Psoas muscle (tissue), 8 donors: Measurements from ENCODE around the gene NSL1. TPM values are rescaled to one million over a fixed set of nuclear protein-coding genes. Genes with fewer than 3 reads are reported as not detected.

Experiments
- ATAC-seq, 4 donors: fragments of 200-7000 bp; cut with Tn5 transposase; one replicate each; pipeline ENCODE4 v1.9.1; 2020; ENCODE audit warnings: moderate library complexity in 3 of 4, mild to moderate bottlenecking in 2 of 4
- DNase-seq, 2 donors: peaks; one replicate each; pipeline ENCODE4 v3.0.0-alpha.2; 2020
- H3K27ac ChIP-seq: fragments of 200-600 bp; one replicate; pipeline ENCODE4 v1.8.0; 2022
- H3K27me3 ChIP-seq, 3 donors: fragments of 200-600 bp in 1 of 3; one replicate each; pipeline versions ENCODE4 v1.6.1 to v1.8.0; 2013 to 2022; ENCODE audit warnings: low read length in 2 of 3, mild to moderate bottlenecking in 2 of 3, moderate library complexity in 1 of 3; ENCODE audit not compliant: insufficient read depth in 3 of 3
- H3K36me3 ChIP-seq, 2 donors: fragments of 200-600 bp in 1 of 2; one replicate each; pipeline versions ENCODE4 v1.6.1 to v1.8.0; 2013 to 2022; ENCODE audit warnings: low read depth in 1 of 2, mild to moderate bottlenecking in 1 of 2, moderate library complexity in 1 of 2; ENCODE audit not compliant: insufficient read depth in 1 of 2
- H3K4me1 ChIP-seq: fragments of 200-600 bp; one replicate; pipeline ENCODE4 v1.8.0; 2022
- H3K4me3 ChIP-seq: fragments of 200-600 bp; one replicate; pipeline ENCODE4 v1.8.0; 2022; ENCODE audit warnings: mild to moderate bottlenecking
- H3K9me3 ChIP-seq: fragments of 200-600 bp; one replicate; pipeline ENCODE4 v1.8.0; 2022
- WGBS, 3 donors: extraction: QIAGEN DNeasy Blood & Tissue Kit; methylation state at CpG; one replicate each; pipeline versions ENCODE4 v1.1.6 to v1.1.7; 2013; 5-methylcytosine and 5-hydroxymethylcytosine counted together
- intact Hi-C, 2 donors: fragments of 100-400 bp; cut with DNase I; formaldehyde crosslinking; loops; one replicate each; pipeline versions ENCODE4 v1.11.0 to v1.14.2; 2022
- polyA plus RNA-seq, 3 donors: library from polyadenylated mRNA; stranded (reverse); fragments of 200-250 nt; gene quantifications; one replicate each; pipeline ENCODE4 v1.2.3, GENCODE V29; 2013
- total RNA-seq, 4 donors: library from RNA; stranded (reverse); fragmentation: NEBNext Ultra II Directional in 2 of 4; extraction: Animal tissue kit (Norgen Biotek cat#: 25700) in 2 of 4; gene quantifications; one replicate each; pipeline versions ENCODE4 v1.2.1 to v1.2.4, GENCODE V29; 2021 to 2023
- TF ChIP-seq, protein P1 (sequence below): fragments of 200-600 bp; IDR thresholded peaks from one replicate; pipeline ENCODE4 v1.8.0; 2022; ENCODE audit warnings: antibody characterized with exemption
- donor health status: healthy with polysubstance abuse.
- donor health status: DM: no; HTN: no; CAD: no; lungs with moderate emphysema.
- donor health status: Bipolar disorder and iron deficiency.
- donor health status: healthy.
- donor health status: DM: yes; HTN: yes; CAD: no.
- donor health status: DM: no; HTN: no; CAD: no.
- donor health status: DM: no; HTN: no; CAD: no.
- donor health status: DM: yes; HTN: yes; CAD: no.

The NSL1 gene
- total and polyA plus RNA-seq, 7 donors, result 13.2 to 34.5 (median 18.6) TPM

DNA sequence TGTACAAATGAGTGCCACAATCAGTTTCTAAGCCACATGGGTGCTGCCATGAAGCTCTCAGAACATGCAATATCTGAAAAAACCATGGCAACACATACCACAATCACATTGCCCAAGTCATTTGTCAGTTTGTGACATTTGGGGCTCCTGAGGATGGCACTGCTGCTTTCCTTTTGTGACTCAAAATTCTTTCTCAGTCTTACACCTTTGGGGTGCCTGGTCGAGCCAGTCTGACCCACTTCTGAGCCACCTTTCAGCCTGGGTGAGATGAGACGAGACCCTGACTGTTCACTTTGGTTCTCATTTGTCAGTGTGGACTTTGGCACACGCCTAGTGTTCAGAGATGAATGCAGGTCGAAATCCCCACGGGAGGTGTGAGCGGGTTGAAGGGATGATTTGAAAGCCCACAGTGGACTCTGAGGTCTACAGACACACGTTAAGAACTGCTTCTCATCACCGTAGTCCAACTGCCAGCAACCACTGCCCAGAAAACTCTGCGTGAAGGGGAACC is 100.0 kb downstream of the NSL1 start:
- no peak for ATAC-seq
- H3K9me3 ChIP-seq, result no peaks in the 10 kb centered on the region
- 80 to 91% (median 81%) methylated on average over 9 of the region's 9 CpGs for WGBS, 3 donors
- DNase-seq, result no peak
- no peaks in the 10 kb centered on the region for H3K36me3 ChIP-seq
- peaks cover 0 to 35% (median 5%) of the 10 kb centered on the region in 3 donors for H3K27me3 ChIP-seq
- no peaks in the 10 kb centered on the region for H3K4me1 ChIP-seq
- H3K27ac ChIP-seq, result no peak overlapping the region
- TF ChIP-seq, protein P1, sequence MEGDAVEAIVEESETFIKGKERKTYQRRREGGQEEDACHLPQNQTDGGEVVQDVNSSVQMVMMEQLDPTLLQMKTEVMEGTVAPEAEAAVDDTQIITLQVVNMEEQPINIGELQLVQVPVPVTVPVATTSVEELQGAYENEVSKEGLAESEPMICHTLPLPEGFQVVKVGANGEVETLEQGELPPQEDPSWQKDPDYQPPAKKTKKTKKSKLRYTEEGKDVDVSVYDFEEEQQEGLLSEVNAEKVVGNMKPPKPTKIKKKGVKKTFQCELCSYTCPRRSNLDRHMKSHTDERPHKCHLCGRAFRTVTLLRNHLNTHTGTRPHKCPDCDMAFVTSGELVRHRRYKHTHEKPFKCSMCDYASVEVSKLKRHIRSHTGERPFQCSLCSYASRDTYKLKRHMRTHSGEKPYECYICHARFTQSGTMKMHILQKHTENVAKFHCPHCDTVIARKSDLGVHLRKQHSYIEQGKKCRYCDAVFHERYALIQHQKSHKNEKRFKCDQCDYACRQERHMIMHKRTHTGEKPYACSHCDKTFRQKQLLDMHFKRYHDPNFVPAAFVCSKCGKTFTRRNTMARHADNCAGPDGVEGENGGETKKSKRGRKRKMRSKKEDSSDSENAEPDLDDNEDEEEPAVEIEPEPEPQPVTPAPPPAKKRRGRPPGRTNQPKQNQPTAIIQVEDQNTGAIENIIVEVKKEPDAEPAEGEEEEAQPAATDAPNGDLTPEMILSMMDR, result no peak
- H3K4me3 ChIP-seq, result no peak overlapping the region
- intact Hi-C loops, result no loop called here

DNA sequence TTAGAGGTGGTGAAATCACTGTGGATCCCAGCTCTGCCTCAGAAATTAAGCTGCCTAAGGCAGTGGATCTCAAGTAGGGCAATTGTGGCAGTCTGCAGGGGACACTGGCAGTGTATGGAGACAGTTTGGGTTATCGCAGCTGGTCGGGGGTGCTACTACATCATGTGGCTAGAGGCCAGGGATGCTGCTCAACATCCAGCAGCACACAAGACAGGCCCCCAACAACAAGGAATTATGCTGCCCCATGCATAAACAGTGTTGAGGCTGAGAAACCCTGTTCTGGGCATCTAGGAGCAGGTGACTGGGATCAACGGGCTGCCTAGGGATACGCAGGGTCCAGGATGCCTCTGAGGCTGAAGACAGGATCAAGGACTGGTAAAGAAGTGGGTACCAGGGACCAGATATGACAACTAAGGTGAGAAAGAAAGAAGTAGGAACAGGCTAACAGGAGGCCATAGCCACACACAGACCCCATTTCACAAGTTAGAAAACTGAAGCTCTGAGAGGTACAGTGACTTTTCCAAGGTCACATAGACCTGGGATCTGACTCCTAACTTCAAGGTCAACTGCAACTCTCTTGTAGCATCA is 100.7 kb downstream of the NSL1 start:
- Histone ChIP-seq H3K9me3 (no peaks in the 10 kb centered on the region), H3K27ac (no peak overlapping the region), H3K4me3 (no peak overlapping the region), H3K36me3 (no peaks in the 10 kb centered on the region), H3K27me3 (peaks cover 0 to 28% (median 5%) of the 10 kb centered on the region in 3 donors), H3K4me1 (no peaks in the 10 kb centered on the region)
- WGBS, 3 donors, result 78 to 82% (median 79%) methylated on average over 4 of the region's 4 CpGs
- intact Hi-C loops, result no loop called here
- TF ChIP-seq, protein P1, result no peak
- ATAC-seq (no peak), DNase-seq (no peak)

DNA sequence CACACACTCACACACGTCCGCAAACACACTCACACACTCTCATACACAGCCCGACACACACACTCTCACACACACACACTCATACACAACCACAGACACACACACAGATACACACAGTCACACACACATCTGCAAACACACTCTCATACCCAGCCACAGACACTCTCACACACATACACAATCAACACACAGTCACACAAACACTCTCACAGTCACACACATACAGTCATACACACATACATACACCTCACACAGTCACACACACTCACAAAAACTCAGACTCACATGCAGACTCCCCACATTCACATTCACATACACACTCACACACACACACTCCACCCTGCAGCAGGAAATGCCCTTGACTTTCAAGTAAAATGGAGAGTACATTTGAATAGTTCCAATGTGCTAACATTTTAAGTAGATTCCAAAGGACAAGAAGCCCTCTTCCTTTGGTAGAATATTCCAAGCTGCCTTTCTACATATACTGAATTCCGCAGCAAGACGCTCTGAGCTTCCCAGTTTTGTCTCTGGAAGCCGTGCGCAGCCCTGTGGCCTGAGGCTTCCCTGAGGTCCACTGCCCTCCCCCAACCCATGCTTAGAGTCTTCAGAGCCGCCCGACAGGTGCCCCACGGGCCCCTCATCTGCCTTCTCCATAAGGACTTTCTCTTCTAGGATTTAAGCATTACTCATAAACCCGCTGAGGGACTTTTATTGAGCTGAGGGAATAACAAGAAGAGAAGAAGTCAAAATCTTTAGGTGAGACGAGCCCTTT is 101.6 kb downstream of the NSL1 start:
- Histone ChIP-seq H3K36me3 (no peaks in the 10 kb centered on the region), H3K4me1 (no peaks in the 10 kb centered on the region), H3K27me3 (peaks cover 0 to 18% (median 0%) of the 10 kb centered on the region in 3 donors), H3K9me3 (no peaks in the 10 kb centered on the region), H3K27ac (no peak overlapping the region), H3K4me3 (no peak overlapping the region)
- 84 to 90% (median 84%) methylated on average over 12 of the region's 12 CpGs for WGBS, 3 donors
- DNase-seq (no peak), ATAC-seq (no peak)
- TF ChIP-seq, protein P1, result no peak
- intact Hi-C loops, result no loop called here

DNA sequence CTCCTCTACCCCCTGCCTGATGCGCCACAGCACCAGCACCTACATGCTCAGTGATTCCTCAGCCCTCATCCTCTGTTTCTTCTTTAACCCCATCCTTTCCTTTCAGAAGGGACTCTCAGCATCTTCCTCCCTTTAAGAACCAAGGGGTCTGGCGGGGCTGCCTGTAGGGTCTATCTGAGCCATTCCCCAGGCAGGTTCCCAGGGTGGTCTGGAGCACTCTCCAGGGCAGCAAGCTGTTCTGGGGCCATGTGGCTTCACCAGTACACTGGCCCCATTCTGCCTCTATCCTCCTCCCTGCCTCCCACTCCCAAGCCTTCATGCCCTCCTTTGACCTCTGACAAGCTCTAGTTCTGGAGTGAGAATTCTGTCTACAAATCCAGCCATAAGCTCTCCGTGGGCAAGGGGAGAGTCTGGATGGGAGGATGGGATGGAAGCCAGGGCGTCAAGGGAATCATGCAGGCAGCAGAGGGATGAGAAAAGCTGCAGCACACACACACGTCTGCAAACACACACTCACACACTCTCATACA is 102.3 kb downstream of the NSL1 start:
- TF ChIP-seq, protein P1, result no peak
- ATAC-seq, result no peak
- intact Hi-C loops, result no loop called here

More for the DNA sequence above, 102.3 kb downstream of the NSL1 start:
- Histone ChIP-seq H3K4me3 (no peak overlapping the region), H3K4me1 (no peaks in the 10 kb centered on the region), H3K27me3 (peaks cover 0 to 11% (median 0%) of the 10 kb centered on the region in 3 donors), H3K36me3 (no peaks in the 10 kb centered on the region), H3K27ac (no peak overlapping the region), H3K9me3 (no peaks in the 10 kb centered on the region)
- WGBS, 3 donors, result 74 to 78% (median 74%) methylated on average over 5 of the region's 5 CpGs
- no peak for DNase-seq
